ENCODE results near the gene NSF.
"Not testable (repeated sequence)": the region's sequence is repeated elsewhere in the genome, so short reads cannot be mapped to it uniquely, and the experiment has no call there.

Gene NSF

GRCh38 chr17:46759141-46759540, 168.7 kb downstream of the NSF start:
- DNase-seq = no peak

- DNase-seq = no peak
Measured at GRCh38 chr17:46763416-46763815, 172.9 kb downstream of the NSF start.

- no peak for DNase-seq
Measured at GRCh38 chr17:46764000-46764708, 173.7 kb downstream of the NSF start.

- DNase-seq = no peak
Measured at GRCh38 chr17:46764709-46765401, 174.4 kb downstream of the NSF start.

- DNase-seq = no peak
Measured at GRCh38 chr17:46765453-46765852, 175.0 kb downstream of the NSF start.

GRCh38 chr17:46766493-46767491, 176.3 kb downstream of the NSF start:
- no peak for DNase-seq

GRCh38 chr17:46768540-46768870, 178.0 kb downstream of the NSF start:
- no peak for DNase-seq

- DNase-seq = not testable (repeated sequence)
Measured at GRCh38 chr17:46768896-46769295, 178.4 kb downstream of the NSF start.

- DNase-seq = no peak
Measured at GRCh38 chr17:46769531-46770438, 179.3 kb downstream of the NSF start.

GRCh38 chr17:46770439-46770817, 180.0 kb downstream of the NSF start:
- DNase-seq = no peak

GRCh38 chr17:46770818-46771560, 180.5 kb downstream of the NSF start:
- no peak for DNase-seq

GRCh38 chr17:46771561-46772474, 181.3 kb downstream of the NSF start:
- DNase-seq = no peak

- no peak for DNase-seq
Measured at GRCh38 chr17:46772475-46773220, 182.2 kb downstream of the NSF start.

- no peak for DNase-seq
Measured at GRCh38 chr17:46773221-46773605, 182.7 kb downstream of the NSF start.

GRCh38 chr17:46773676-46774075, 183.2 kb downstream of the NSF start:
- no peak for DNase-seq

GRCh38 chr17:46774108-46774737, 183.8 kb downstream of the NSF start:
- no peak for DNase-seq

- DNase-seq = no peak
Measured at GRCh38 chr17:46776298-46777005, 186.0 kb downstream of the NSF start.

Measured in NCI-H187 (cell line).